Activated CD4-positive, alpha-beta T cell treated with anti-CD3 and anti-CD28 coated beads for 36 hours (primary cell): ENCODE measurements around the gene CDK3. TPM values are rescaled to one million over a fixed set of nuclear protein-coding genes. Genes with fewer than 3 reads are reported as not detected.
"Not testable (repeated sequence)": the region's sequence is repeated elsewhere in the genome, so short reads cannot be mapped to it uniquely, and the experiment has no call there.

Experiments used
- ATAC-seq: fragments of 200-7000 bp; cut with Tn5 transposase; one replicate; pipeline ENCODE4 v1.10.0; 2021; ENCODE audit warnings: mild to moderate bottlenecking, moderate library complexity
- CTCF ChIA-PET: fragments of 350-600 bp; sonication (Branson Sonifier 250); formaldehyde crosslinking; loops from one replicate; lab custom pipeline; 2021; ENCODE audit warnings: antibody characterized with exemption; lab: Charles Lee
- POLR2A ChIA-PET: fragments of 350-600 bp; sonication (Branson Sonifier 250); formaldehyde crosslinking; loops from one replicate; lab custom pipeline; 2021; ENCODE audit warnings: antibody characterized with exemption, inconsistent platforms; lab: Charles Lee
- DNase-seq: peaks from one replicate; pipeline ENCODE4 v3.0.0-alpha.2; 2020
- H3K27ac Mint-ChIP-seq: one replicate; pipeline ENCODE4 v1.8.0; 2021; ENCODE audit warnings: mixed read lengths
- H3K27me3 Mint-ChIP-seq: one replicate; pipeline ENCODE4 v1.8.0; 2021; ENCODE audit warnings: mixed read lengths
- H3K36me3 Mint-ChIP-seq: one replicate; pipeline ENCODE4 v1.8.0; 2021; ENCODE audit warnings: low read depth, mixed read lengths
- H3K4me1 Mint-ChIP-seq: one replicate; pipeline ENCODE4 v1.8.0; 2021; ENCODE audit warnings: mixed read lengths
- H3K4me3 Mint-ChIP-seq: one replicate; pipeline ENCODE4 v1.8.0; 2021; ENCODE audit warnings: mild to moderate bottlenecking, moderate library complexity, mixed read lengths
- H3K9me3 Mint-ChIP-seq: one replicate; pipeline ENCODE4 v1.8.0; 2021; ENCODE audit warnings: low read depth, mixed read lengths
- intact Hi-C, 2 experiments: fragments of 100-400 bp; cut with DNase I in 1 of 2; cut with micrococcal nuclease in 1 of 2; formaldehyde crosslinking; loops; one replicate each; pipeline versions ENCODE4 v1.14.2 to v1.15.1; 2022 to 2024; cut with DNase I, micrococcal nuclease
- total RNA-seq, 2 experiments: library from RNA; stranded (reverse); gene quantifications; one replicate each; pipeline ENCODE4 v1.2.3, GENCODE V29; 2021

CDK3 gene
- total RNA-seq: 1 to 10 TPM; 5.6 to 6.0 TPM

- intact Hi-C loops: loop anchor here in 1 of 2 experiments (5.0 kb wide), 1 partner anchor 94 kb away; no protein-coding TSS in a partner anchor
- Mint-ChIP-seq H3K36me3 (no peaks in the 10 kb centered on the region), H3K9me3 (no peaks in the 10 kb centered on the region), H3K4me1 (peaks cover 14% of the 10 kb centered on the region), H3K4me3 (no peak within 1 kb of the TSS), H3K27ac (no peak within 1 kb of the TSS), H3K27me3 (no peaks in the 10 kb centered on the region)
- DNase-seq: no peak
- ChIA-PET CTCF (interaction anchor here (0.5 to 11.1 kb wide), 11 partner anchors 12 to 398 kb away, joined by 3 to 139 read pairs (median 4); no protein-coding TSS in a partner anchor), POLR2A (no interaction called here)
- no peak for ATAC-seq
Observed at GRCh38 chr17:76000755-76001521, at the start of gene CDK3. Gene CDK3 (plus strand): TSS chr17:76000855. CDS start chr17:76001426, 571 bp downstream.

GRCh38 chr17:75950855-75951554 lies 49.6 kb upstream of the CDK3 start:
- ATAC-seq (no peak), DNase-seq (no peak)
- Mint-ChIP-seq H3K9me3 (no peaks in the 10 kb centered on the region), H3K27ac (no peak overlapping the region), H3K36me3 (peaks cover 23% of the 10 kb centered on the region), H3K27me3 (no peaks in the 10 kb centered on the region), H3K4me1 (no peaks in the 10 kb centered on the region), H3K4me3 (no peak overlapping the region)
- intact Hi-C loops: no loop called here
- CTCF ChIA-PET: no interaction called here
- POLR2A ChIA-PET: no interaction called here

- DNase-seq: no peak
- peaks cover 2% of the 10 kb centered on the region for H3K4me1 Mint-ChIP-seq
- ChIA-PET CTCF (interaction anchor here (0.7 to 1.5 kb wide), 5 partner anchors 22 to 127 kb away, joined by 3 to 5 read pairs (median 3); no protein-coding TSS in a partner anchor), POLR2A (no interaction called here)
- ATAC-seq: no peak
- H3K27ac Mint-ChIP-seq: no peak overlapping the region
- intact Hi-C loops: no loop called here
- no peaks in the 10 kb centered on the region for H3K27me3 Mint-ChIP-seq
- no peak overlapping the region for H3K4me3 Mint-ChIP-seq
- H3K36me3 Mint-ChIP-seq: peaks cover 10% of the 10 kb centered on the region
- H3K9me3 Mint-ChIP-seq: no peaks in the 10 kb centered on the region
Observed at GRCh38 chr17:75959051-75959838, 41.4 kb upstream of the CDK3 start.

- CTCF ChIA-PET: interaction anchor here (0.9 to 1.5 kb wide), 4 partner anchors 21 to 54 kb away, joined by 3 to 5 read pairs (median 4); no protein-coding TSS in a partner anchor
- peaks cover 10% of the 10 kb centered on the region for H3K36me3 Mint-ChIP-seq
Observed at GRCh38 chr17:75959839-75960511, 40.7 kb upstream of the CDK3 start.

GRCh38 chr17:75965468-75965867 lies 35.2 kb upstream of the CDK3 start:
- Mint-ChIP-seq H3K4me3 (no peak overlapping the region), H3K27ac (no peak overlapping the region), H3K27me3 (no peaks in the 10 kb centered on the region), H3K36me3 (peaks cover 3% of the 10 kb centered on the region), H3K9me3 (no peaks in the 10 kb centered on the region), H3K4me1 (peaks cover 4% of the 10 kb centered on the region)
- ChIA-PET POLR2A (no interaction called here), CTCF (interaction anchor here (0.6 to 1.1 kb wide), 3 partner anchors 37 to 212 kb away, joined by 3 read pairs; no protein-coding TSS in a partner anchor)
- intact Hi-C loops: no loop called here
- DNase-seq: no peak
- ATAC-seq: no peak

More at GRCh38 chr17:75959839-75960511, 40.7 kb upstream of the CDK3 start:
- no peaks in the 10 kb centered on the region for H3K9me3 Mint-ChIP-seq
- H3K27ac Mint-ChIP-seq: no peak overlapping the region
- H3K27me3 Mint-ChIP-seq: no peaks in the 10 kb centered on the region
- intact Hi-C loops: no loop called here
- H3K4me1 Mint-ChIP-seq: peaks cover 2% of the 10 kb centered on the region
- ATAC-seq (no peak), DNase-seq (no peak)
- POLR2A ChIA-PET: no interaction called here
- H3K4me3 Mint-ChIP-seq: no peak overlapping the region

GRCh38 chr17:75969044-75969443 lies 31.6 kb upstream of the CDK3 start:
- DNase-seq, H3K4me3 Mint-ChIP-seq, intact Hi-C loops, H3K36me3 Mint-ChIP-seq, H3K27ac Mint-ChIP-seq, H3K4me1 Mint-ChIP-seq, H3K27me3 Mint-ChIP-seq, H3K9me3 Mint-ChIP-seq, ATAC-seq: not testable (repeated sequence)
- ChIA-PET POLR2A (interaction anchor here (0.8 kb wide), 1 partner anchor 327 kb away, joined by 3 read pairs; no protein-coding TSS in a partner anchor), CTCF (interaction anchor here (0.6 to 1.4 kb wide), 3 partner anchors 31 to 429 kb away, joined by 3 to 5 read pairs (median 3); no protein-coding TSS in a partner anchor)

- no peaks in the 10 kb centered on the region for H3K27me3 Mint-ChIP-seq
- H3K9me3 Mint-ChIP-seq: no peaks in the 10 kb centered on the region
- peaks cover 4% of the 10 kb centered on the region for H3K4me1 Mint-ChIP-seq
- no peak overlapping the region for H3K27ac Mint-ChIP-seq
- DNase-seq (no peak), ATAC-seq (no peak)
- CTCF ChIA-PET: interaction anchor here (0.6 to 1.0 kb wide), 3 partner anchors 8 to 428 kb away, joined by 3 read pairs; partner anchors contain the start of gene SMIM5
- POLR2A ChIA-PET: no interaction called here
- peaks cover 9% of the 10 kb centered on the region for H3K36me3 Mint-ChIP-seq
- no peak overlapping the region for H3K4me3 Mint-ChIP-seq
- intact Hi-C loops: no loop called here
Observed at GRCh38 chr17:75970011-75970523, 30.6 kb upstream of the CDK3 start.

- POLR2A ChIA-PET: no interaction called here
- no peaks in the 10 kb centered on the region for H3K9me3 Mint-ChIP-seq
- H3K4me1 Mint-ChIP-seq: peaks cover 5% of the 10 kb centered on the region
- H3K27me3 Mint-ChIP-seq: no peaks in the 10 kb centered on the region
- DNase-seq (no peak), ATAC-seq (no peak)
- CTCF ChIA-PET: interaction anchor here (0.6 to 1.0 kb wide), 2 partner anchors 8 to 338 kb away, joined by 3 read pairs; partner anchors contain the start of gene SMIM5
- no peak overlapping the region for H3K4me3 Mint-ChIP-seq
- intact Hi-C loops: no loop called here
- no peak overlapping the region for H3K27ac Mint-ChIP-seq
- H3K36me3 Mint-ChIP-seq: peaks cover 10% of the 10 kb centered on the region
Observed at GRCh38 chr17:75970626-75971025, 30.0 kb upstream of the CDK3 start.

GRCh38 chr17:75975187-75975586 lies 25.5 kb upstream of the CDK3 start:
- Mint-ChIP-seq H3K4me1 (peaks cover 22% of the 10 kb centered on the region), H3K36me3 (peaks cover 14% of the 10 kb centered on the region)
- H3K4me3 Mint-ChIP-seq, ATAC-seq, H3K27me3 Mint-ChIP-seq, H3K27ac Mint-ChIP-seq, DNase-seq, H3K9me3 Mint-ChIP-seq, CTCF ChIA-PET, POLR2A ChIA-PET: not testable (repeated sequence)
- intact Hi-C loops: loop anchor here in 1 of 2 experiments (5.0 kb wide), 1 partner anchor 762 kb away; the partner anchor contains the start of genes MFSD11 and SRSF2

- DNase-seq: no peak
- CTCF ChIA-PET: no interaction called here
- no peak overlapping the region for H3K27ac Mint-ChIP-seq
- ATAC-seq: no peak
- no peaks in the 10 kb centered on the region for H3K27me3 Mint-ChIP-seq
- POLR2A ChIA-PET: interaction anchor here (0.5 kb wide), 1 partner anchor 90 kb away, joined by 3 read pairs; no protein-coding TSS in a partner anchor
- H3K9me3 Mint-ChIP-seq: no peaks in the 10 kb centered on the region
- no peak overlapping the region for H3K4me3 Mint-ChIP-seq
- peaks cover 28% of the 10 kb centered on the region for H3K4me1 Mint-ChIP-seq
- intact Hi-C loops: loop anchor here in 1 of 2 experiments (5.0 kb wide), 1 partner anchor 762 kb away; the partner anchor contains the start of genes MFSD11 and SRSF2
- peaks cover 14% of the 10 kb centered on the region for H3K36me3 Mint-ChIP-seq
Observed at GRCh38 chr17:75975757-75976174, 24.9 kb upstream of the CDK3 start.
